ENCODE data around the gene MUC3A. TPM values are rescaled to one million over a fixed set of nuclear protein-coding genes. Genes with fewer than 3 reads are reported as not detected.

MUC3A gene
- total RNA-seq, 6 experiments from 2014 or later = not detected

DNA sequence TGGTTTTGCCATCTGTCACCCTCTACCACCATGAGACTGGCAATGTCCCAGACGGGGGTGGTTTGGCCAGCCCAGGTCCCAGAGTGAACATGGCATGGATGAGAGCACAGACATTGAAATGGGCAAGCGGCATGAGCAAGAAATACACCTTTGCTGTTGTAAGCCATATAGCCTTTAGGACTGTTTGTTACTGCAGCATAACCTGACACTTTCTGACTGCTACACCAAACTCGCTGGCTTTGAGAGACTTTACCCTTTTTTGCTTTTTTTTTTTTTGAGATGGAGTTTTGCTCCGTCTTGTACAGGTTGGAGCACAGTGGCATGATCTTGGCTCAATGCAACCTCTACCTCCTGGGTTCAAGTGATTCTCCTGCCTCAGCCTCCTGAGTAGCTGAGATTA is 5.2 kb upstream of the MUC3A start:
- Mint-ChIP-seq H3K4me1 (ENCODE audit: low read depth) (peaks cover 12% of the 10 kb centered on the region), H3K27ac (no peak overlapping the region), H3K27me3 (ENCODE audit: insufficient read depth) (peaks cover 29% of the 10 kb centered on the region), H3K9me3 (peaks cover 4% of the 10 kb centered on the region; the same call in 1 of the 2 replicates), H3K36me3 (ENCODE audit: low read depth) (no peaks in the 10 kb centered on the region), H3K4me3 (no peak overlapping the region)
- no peak for DNase-seq
- TF ChIP-seq, protein P1, sequence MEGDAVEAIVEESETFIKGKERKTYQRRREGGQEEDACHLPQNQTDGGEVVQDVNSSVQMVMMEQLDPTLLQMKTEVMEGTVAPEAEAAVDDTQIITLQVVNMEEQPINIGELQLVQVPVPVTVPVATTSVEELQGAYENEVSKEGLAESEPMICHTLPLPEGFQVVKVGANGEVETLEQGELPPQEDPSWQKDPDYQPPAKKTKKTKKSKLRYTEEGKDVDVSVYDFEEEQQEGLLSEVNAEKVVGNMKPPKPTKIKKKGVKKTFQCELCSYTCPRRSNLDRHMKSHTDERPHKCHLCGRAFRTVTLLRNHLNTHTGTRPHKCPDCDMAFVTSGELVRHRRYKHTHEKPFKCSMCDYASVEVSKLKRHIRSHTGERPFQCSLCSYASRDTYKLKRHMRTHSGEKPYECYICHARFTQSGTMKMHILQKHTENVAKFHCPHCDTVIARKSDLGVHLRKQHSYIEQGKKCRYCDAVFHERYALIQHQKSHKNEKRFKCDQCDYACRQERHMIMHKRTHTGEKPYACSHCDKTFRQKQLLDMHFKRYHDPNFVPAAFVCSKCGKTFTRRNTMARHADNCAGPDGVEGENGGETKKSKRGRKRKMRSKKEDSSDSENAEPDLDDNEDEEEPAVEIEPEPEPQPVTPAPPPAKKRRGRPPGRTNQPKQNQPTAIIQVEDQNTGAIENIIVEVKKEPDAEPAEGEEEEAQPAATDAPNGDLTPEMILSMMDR (IDR thresholded peaks at IDR 0.05) = no peak

DNA sequence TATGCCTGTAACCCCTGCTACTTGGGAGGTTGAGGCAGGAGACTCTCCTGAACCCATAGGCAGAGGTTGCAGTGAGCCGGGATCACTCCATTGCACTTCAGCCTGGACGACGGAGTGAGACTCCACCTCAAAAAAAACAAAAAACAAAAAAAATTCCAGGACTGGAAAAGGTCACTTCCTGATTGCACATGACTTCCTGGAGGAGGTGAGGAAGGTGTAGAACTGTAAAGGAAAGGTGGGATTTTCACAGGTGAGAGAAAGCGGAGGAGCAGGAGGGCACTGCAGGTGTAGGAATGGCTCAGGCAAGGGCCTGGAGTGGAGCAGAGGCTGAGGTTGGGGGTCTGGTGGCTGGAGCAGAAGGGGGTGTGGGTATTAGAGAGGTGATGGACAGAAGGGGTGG is 3.2 kb upstream of the MUC3A start:
- no peak for DNase-seq
- H3K27ac Mint-ChIP-seq = no peak overlapping the region
- TF ChIP-seq, protein P1 (IDR thresholded peaks at IDR 0.05) = no peak
- H3K4me1 Mint-ChIP-seq (ENCODE audit: low read depth) = peaks cover 12% of the 10 kb centered on the region
- no peaks in the 10 kb centered on the region for H3K36me3 Mint-ChIP-seq (ENCODE audit: low read depth)
- peaks cover 38% of the 10 kb centered on the region for H3K27me3 Mint-ChIP-seq (ENCODE audit: insufficient read depth)
- no peaks in the 10 kb centered on the region; the same call in 1 of the 2 replicates for H3K9me3 Mint-ChIP-seq
- no peak overlapping the region for H3K4me3 Mint-ChIP-seq

DNA sequence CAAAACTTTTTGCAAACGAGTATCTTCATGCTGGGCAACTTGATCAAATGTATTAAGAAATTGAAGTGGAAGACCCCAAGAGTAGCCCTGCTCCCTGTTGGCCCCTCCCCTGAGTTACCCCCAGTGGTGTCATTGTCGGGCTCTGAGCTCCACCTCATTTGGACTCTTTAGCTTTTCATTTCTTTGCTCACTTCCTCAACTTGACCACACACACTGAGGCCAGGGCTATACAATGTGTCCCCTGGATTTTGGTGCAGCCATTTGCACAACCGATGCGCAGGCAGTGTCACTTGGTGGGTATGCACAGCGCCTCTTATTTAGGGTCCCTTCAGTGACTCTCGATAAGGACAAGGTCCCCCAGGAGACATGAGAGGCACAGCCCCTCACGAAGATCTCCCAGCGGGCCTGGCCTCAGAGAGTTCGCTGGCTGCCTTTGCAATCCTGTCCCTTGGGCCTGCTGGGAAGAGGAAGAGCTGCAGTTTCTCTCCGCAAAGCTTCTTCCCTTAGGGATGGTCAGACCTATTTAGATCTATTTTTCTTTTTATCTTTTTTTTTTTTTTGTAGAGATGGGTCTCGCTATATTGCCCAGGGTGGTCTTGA is 2.5 kb upstream of the MUC3A start:
- Mint-ChIP-seq H3K36me3 (ENCODE audit: low read depth) (no peaks in the 10 kb centered on the region), H3K27me3 (ENCODE audit: insufficient read depth) (peaks cover 38% of the 10 kb centered on the region), H3K4me1 (ENCODE audit: low read depth) (peaks cover 11% of the 10 kb centered on the region), H3K9me3 (no peaks in the 10 kb centered on the region; the same call in 1 of the 2 replicates), H3K27ac (no peak overlapping the region), H3K4me3 (no peak overlapping the region)
- no peak for DNase-seq
- TF ChIP-seq, protein P1 (IDR thresholded peaks at IDR 0.05) = no peak

DNA sequence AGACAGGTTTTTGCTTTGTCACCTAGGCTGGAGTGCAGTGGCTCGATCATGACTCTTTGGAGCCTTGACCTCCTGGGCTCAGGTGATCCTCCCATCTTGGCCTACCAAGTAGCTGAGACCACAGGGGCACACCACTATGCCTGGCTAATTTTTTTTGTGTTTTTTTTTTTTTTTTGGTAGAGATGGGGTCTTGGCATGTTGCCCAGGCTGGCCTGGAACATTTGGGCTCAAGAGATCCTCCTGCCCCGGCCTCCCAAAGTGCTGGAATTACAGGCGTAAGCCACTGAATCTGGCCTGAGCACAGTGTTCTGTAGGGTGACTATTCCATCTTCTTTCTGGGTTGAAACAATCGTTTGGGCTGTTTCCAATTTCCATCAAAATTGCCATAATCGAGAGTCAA is 1.5 kb upstream of the MUC3A start:
- no peaks in the 10 kb centered on the region; the same call in 1 of the 2 replicates for H3K9me3 Mint-ChIP-seq
- H3K36me3 Mint-ChIP-seq (ENCODE audit: low read depth) = no peaks in the 10 kb centered on the region
- H3K27me3 Mint-ChIP-seq (ENCODE audit: insufficient read depth) = peaks cover 38% of the 10 kb centered on the region
- TF ChIP-seq, protein P1 (IDR thresholded peaks at IDR 0.05) = no peak
- DNase-seq = no peak
- peaks cover 2% of the 10 kb centered on the region for H3K4me1 Mint-ChIP-seq (ENCODE audit: low read depth)
- H3K27ac Mint-ChIP-seq = no peak overlapping the region
- no peak overlapping the region for H3K4me3 Mint-ChIP-seq

DNA sequence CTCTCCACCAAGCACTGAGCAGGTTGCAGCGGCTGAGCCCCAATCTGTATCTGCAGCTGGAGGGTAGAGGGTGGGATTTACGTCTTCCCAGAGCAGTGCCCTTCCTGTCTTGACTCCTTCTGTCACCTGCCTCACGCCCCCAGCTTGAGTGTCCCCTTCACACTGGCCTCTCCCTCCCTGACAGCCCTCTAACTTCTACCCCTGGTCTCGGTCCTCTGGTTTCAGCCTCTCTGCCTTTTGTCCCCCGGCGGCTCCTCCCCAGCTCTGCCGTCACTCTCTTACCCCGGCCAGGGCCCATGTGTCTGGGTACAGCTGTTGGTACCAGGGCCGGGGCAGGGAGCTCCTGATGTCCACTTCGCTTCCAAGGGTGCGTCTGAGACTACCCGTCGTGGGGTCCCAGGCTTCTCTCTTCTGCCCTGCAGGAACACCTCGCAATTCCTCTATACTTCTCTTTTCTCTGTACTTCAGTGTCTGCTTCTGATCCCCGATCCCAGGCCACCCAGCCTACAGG is 654 bp downstream of the MUC3A start:
- DNase-seq = no peak
- Mint-ChIP-seq H3K4me1 (ENCODE audit: low read depth) (no peaks in the 10 kb centered on the region), H3K9me3 (no peaks in the 10 kb centered on the region), H3K4me3 (no peak overlapping the region), H3K27me3 (ENCODE audit: insufficient read depth) (peaks cover 26% of the 10 kb centered on the region), H3K27ac (no peak overlapping the region), H3K36me3 (ENCODE audit: low read depth) (no peaks in the 10 kb centered on the region)
- TF ChIP-seq, protein P1 (IDR thresholded peaks at IDR 0.05) = no peak

Data from HFFc6 (cell line).